Nephron progenitor cell (in vitro differentiated cells): ENCODE measurements around the gene AMELX.

Source experiments
- DNase-seq: peaks from one replicate; pipeline ENCODE4 v3.0.0; 2021
- H3K27ac Mint-ChIP-seq: 2 replicates; pipeline ENCODE4 v1.8.0; 2021; ENCODE audit warnings: mild to moderate bottlenecking, moderate library complexity, mixed read lengths
- H3K27me3 Mint-ChIP-seq: 2 replicates; pipeline ENCODE4 v1.8.0; 2021; ENCODE audit warnings: mild to moderate bottlenecking, low read depth, mixed read lengths; ENCODE audit not compliant: poor library complexity
- H3K36me3 Mint-ChIP-seq: 2 replicates; pipeline ENCODE4 v1.8.0; 2021; ENCODE audit warnings: low read depth, mixed read lengths
- H3K4me1 Mint-ChIP-seq: 2 replicates; pipeline ENCODE4 v1.8.0; 2021; ENCODE audit warnings: mixed read lengths
- H3K4me3 Mint-ChIP-seq: 2 replicates; pipeline ENCODE4 v1.8.0; 2021; ENCODE audit warnings: mild to moderate bottlenecking, moderate library complexity, mixed read lengths
- H3K9me3 Mint-ChIP-seq: 2 replicates; pipeline ENCODE4 v1.8.0; 2021; ENCODE audit warnings: mild to moderate bottlenecking, moderate library complexity, mixed read lengths
- CTCF ChIP-seq: fragments of 200-600 bp; sonication (generic); IDR thresholded peaks from 2 replicates; pipeline ENCODE4 v1.5.0; 2021; ENCODE audit warnings: antibody characterized with exemption

The AMELX gene

GRCh38 chrX:11261260-11261659 is 32.0 kb upstream of the AMELX start:
- Mint-ChIP-seq H3K36me3 (no peaks in the 10 kb centered on the region), H3K9me3 (peaks cover 22% of the 10 kb centered on the region), H3K4me3 (no peak overlapping the region), H3K27ac (no peak overlapping the region), H3K27me3 (peaks cover 3% of the 10 kb centered on the region), H3K4me1 (no peaks in the 10 kb centered on the region)
- no peak for DNase-seq
- TF ChIP-seq CTCF = no peak

DNA sequence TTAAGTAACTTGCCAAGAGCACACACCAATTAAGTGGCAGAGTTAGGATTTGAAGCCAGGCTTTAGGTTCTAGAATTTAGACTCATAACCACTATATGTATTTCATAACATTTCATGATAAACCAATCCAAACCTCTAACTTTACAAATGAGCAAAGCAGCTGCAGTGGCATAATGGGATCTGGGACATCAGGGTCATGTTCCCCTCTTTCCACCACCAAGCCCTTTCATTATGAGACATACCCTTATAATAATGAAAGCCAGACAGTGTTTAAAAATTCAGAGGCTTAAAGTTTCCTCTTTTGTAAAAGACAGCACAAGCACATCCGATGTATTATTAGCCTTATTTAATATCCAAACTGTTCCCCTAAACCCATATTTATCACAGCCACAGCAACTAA is 28.3 kb upstream of the AMELX start:
- Mint-ChIP-seq H3K27ac (no peak overlapping the region), H3K36me3 (no peaks in the 10 kb centered on the region), H3K27me3 (no peaks in the 10 kb centered on the region), H3K4me3 (no peak overlapping the region), H3K9me3 (peaks cover 22% of the 10 kb centered on the region), H3K4me1 (no peaks in the 10 kb centered on the region)
- TF ChIP-seq CTCF = no peak
- DNase-seq = no peak

DNA sequence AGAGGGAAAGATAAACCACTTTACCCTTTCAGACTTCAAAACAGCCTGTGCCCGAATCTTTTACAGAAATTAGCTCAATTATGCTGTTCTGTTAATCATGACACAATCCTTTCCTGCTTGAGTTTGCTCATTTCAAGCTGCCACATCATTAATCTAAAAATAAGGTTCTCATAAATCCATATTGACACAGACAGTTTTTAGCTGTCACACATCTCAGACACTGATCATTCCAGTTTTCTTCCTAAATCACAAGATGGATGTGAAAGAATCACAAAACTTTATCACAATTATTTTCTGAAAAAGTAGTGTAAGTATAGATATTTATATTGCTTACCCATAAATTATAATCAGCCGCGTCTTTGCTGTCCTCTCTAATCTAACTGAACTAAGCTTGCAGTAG is 27.9 kb upstream of the AMELX start:
- H3K9me3 Mint-ChIP-seq = peaks cover 22% of the 10 kb centered on the region
- DNase-seq = no peak
- H3K27ac Mint-ChIP-seq = no peak overlapping the region
- no peaks in the 10 kb centered on the region for H3K4me1 Mint-ChIP-seq
- H3K4me3 Mint-ChIP-seq = no peak overlapping the region
- no peak for TF ChIP-seq CTCF
- peaks cover under 1% of the 10 kb centered on the region for H3K27me3 Mint-ChIP-seq
- H3K36me3 Mint-ChIP-seq = no peaks in the 10 kb centered on the region

DNA sequence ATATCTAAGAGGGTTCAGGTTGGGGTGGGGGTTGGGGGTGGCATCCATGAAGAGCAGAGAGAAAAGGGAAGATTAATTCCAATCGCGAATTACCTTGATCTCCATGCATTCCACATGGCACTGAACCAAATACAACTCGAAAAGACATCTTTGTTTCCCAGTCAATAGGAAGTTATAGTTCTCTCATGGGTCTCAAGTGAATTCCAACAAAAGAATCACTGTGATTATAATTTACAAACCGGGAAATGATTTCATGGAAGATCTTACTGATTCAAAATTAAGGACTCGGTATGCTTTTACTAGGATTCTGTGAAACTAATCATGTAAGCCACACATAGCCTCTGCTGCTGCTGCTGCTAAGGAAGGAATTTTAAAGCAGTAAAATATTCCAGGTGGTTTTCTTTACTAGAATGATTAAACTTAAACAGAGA is 26.6 kb upstream of the AMELX start:
- Mint-ChIP-seq H3K36me3 (no peaks in the 10 kb centered on the region), H3K9me3 (peaks cover 22% of the 10 kb centered on the region), H3K4me3 (no peak overlapping the region), H3K4me1 (no peaks in the 10 kb centered on the region), H3K27me3 (peaks cover 4% of the 10 kb centered on the region), H3K27ac (no peak overlapping the region)
- DNase-seq = no peak
- TF ChIP-seq CTCF = no peak

DNA sequence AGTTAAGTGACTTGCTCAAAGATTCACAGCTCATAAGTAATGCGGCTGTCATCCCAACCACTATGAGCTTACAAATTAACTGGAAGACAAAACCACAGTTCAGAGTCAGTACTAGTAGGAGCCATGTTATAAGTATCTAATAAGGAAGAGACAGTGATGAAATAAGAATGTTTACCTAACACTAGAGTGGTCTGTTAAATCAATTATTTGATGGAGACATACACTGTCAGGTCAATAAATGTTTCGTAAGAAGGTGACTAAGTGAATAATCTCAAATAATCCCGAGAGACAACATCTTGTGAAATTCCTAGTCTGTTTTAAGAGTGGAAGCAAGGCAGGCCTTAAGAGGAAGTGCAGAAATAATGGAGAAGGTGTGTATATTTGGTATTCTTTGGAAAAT is 25.8 kb upstream of the AMELX start:
- Mint-ChIP-seq H3K4me1 (no peaks in the 10 kb centered on the region), H3K9me3 (peaks cover 22% of the 10 kb centered on the region), H3K27me3 (peaks cover 4% of the 10 kb centered on the region), H3K36me3 (no peaks in the 10 kb centered on the region), H3K4me3 (no peak overlapping the region), H3K27ac (no peak overlapping the region)
- TF ChIP-seq CTCF = no peak
- no peak for DNase-seq

- H3K9me3 Mint-ChIP-seq = peaks cover 17% of the 10 kb centered on the region
- no peak for TF ChIP-seq CTCF
- peaks cover 4% of the 10 kb centered on the region for H3K27me3 Mint-ChIP-seq
- H3K27ac Mint-ChIP-seq = no peak overlapping the region
- H3K4me1 Mint-ChIP-seq = no peaks in the 10 kb centered on the region
- DNase-seq = no peak
- H3K4me3 Mint-ChIP-seq = no peak overlapping the region
- no peaks in the 10 kb centered on the region for H3K36me3 Mint-ChIP-seq
Measured at GRCh38 chrX:11269006-11269405, 24.2 kb upstream of the AMELX start.
